AG10803 (cell line): Measurements from ENCODE around the gene KYNU.

Source experiments
- DNase-seq: peaks from one replicate; pipeline ENCODE4 v3.0.0; 2010; ENCODE audit warnings: low read depth
- H3K4me3 ChIP-seq: 2 replicates; pipeline ENCODE4 v1.5.1; 2011; ENCODE audit warnings: mild to moderate bottlenecking, low read length, control low read depth
- TF ChIP-seq, protein P1 (sequence below): conservative IDR thresholded peaks from 2 replicates; pipeline ENCODE4 v1.5.1; 2011; ENCODE audit warnings: mild to moderate bottlenecking, low read length, control low read depth, inconsistent platforms

KYNU gene

GRCh38 chr2:142951190-142952007 is 73.9 kb downstream of the KYNU start:
- TF ChIP-seq, protein P1, sequence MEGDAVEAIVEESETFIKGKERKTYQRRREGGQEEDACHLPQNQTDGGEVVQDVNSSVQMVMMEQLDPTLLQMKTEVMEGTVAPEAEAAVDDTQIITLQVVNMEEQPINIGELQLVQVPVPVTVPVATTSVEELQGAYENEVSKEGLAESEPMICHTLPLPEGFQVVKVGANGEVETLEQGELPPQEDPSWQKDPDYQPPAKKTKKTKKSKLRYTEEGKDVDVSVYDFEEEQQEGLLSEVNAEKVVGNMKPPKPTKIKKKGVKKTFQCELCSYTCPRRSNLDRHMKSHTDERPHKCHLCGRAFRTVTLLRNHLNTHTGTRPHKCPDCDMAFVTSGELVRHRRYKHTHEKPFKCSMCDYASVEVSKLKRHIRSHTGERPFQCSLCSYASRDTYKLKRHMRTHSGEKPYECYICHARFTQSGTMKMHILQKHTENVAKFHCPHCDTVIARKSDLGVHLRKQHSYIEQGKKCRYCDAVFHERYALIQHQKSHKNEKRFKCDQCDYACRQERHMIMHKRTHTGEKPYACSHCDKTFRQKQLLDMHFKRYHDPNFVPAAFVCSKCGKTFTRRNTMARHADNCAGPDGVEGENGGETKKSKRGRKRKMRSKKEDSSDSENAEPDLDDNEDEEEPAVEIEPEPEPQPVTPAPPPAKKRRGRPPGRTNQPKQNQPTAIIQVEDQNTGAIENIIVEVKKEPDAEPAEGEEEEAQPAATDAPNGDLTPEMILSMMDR: no peak

DNA sequence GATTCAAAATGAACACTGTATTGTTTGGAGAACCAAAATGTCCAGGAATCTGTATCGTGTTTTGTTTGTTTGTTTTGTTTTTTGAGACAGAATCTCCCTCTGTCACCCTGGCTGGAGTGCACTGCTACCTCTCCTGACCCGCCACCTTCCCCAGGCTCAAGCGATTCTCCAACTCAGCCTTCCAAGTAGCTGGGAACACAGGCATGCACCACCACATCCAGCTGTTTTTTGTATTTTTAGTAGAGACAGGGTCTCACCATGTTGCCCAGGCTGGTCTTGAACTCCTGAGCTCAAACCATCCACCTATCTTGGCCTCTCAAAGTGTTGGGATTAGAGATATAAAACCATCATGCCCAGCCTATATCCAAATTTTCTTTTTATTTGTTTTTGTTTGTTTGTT is 74.6 kb downstream of the KYNU start:
- DNase-seq: no peak
- TF ChIP-seq, protein P1: no peak
- no peak overlapping the region for H3K4me3 ChIP-seq

More at GRCh38 chr2:142951190-142952007, 73.9 kb downstream of the KYNU start:
- H3K4me3 ChIP-seq: no peak overlapping the region
- DNase-seq: no peak

- TF ChIP-seq, protein P1: no peak
- no peak for DNase-seq
- no peak overlapping the region for H3K4me3 ChIP-seq
These were observed 75.5 kb downstream of the KYNU start for GRCh38 chr2:142952793-142953494.

GRCh38 chr2:142954493-142954892 is 77.0 kb downstream of the KYNU start:
- no peak overlapping the region for H3K4me3 ChIP-seq
- no peak for DNase-seq
- TF ChIP-seq, protein P1: no peak

- TF ChIP-seq, protein P1: no peak
- no peak for DNase-seq
- no peak overlapping the region for H3K4me3 ChIP-seq
These were observed 79.7 kb downstream of the KYNU start for GRCh38 chr2:142957144-142957543.

GRCh38 chr2:142961202-142961601 is 83.7 kb downstream of the KYNU start:
- TF ChIP-seq, protein P1: no peak
- no peak for DNase-seq
- H3K4me3 ChIP-seq: no peak overlapping the region

GRCh38 chr2:142965443-142965842 is 88.0 kb downstream of the KYNU start:
- H3K4me3 ChIP-seq: no peak overlapping the region
- DNase-seq: peak; percentile 66
- TF ChIP-seq, protein P1: no peak
